NCI-H82 treated with DMSO at 0.1 percent for 48 hours (cell line): Measurements from ENCODE around the gene MTCL1.
A peak's percentile ranks its signal among the peaks of the same experiment; 100 is the strongest.

Source experiments
- DNase-seq: peaks from one replicate; lab custom pipeline; 2025; ENCODE audit not compliant: unreplicated experiment; lab: John Stamatoyannopoulos, UW

MTCL1 gene

DNA sequence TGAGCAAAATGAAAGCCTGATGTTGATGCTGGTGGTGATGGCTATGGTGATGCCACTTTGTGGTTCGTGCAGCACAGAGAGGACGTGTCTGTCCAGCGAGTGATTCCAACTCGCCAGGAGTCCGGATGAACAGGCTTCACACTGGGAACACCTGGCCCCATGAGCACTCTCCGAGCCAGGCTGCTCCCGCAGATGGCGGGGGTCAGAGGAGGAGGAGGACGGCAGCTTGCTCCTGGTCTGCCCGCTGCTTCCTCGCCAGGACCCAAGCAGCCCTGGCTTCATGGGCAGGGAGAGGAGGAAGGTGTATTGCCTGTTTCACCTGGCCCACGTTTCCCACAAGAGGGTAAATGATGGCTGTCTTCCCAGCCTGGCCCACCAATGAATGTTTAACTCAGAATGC lies 121.6 kb downstream of the MTCL1 start:
- no peak for DNase-seq

GRCh38 chr18:8828300-8828699 lies 122.9 kb downstream of the MTCL1 start:
- DNase-seq = no peak

GRCh38 chr18:8828798-8829197 lies 123.4 kb downstream of the MTCL1 start:
- no peak for DNase-seq

DNA sequence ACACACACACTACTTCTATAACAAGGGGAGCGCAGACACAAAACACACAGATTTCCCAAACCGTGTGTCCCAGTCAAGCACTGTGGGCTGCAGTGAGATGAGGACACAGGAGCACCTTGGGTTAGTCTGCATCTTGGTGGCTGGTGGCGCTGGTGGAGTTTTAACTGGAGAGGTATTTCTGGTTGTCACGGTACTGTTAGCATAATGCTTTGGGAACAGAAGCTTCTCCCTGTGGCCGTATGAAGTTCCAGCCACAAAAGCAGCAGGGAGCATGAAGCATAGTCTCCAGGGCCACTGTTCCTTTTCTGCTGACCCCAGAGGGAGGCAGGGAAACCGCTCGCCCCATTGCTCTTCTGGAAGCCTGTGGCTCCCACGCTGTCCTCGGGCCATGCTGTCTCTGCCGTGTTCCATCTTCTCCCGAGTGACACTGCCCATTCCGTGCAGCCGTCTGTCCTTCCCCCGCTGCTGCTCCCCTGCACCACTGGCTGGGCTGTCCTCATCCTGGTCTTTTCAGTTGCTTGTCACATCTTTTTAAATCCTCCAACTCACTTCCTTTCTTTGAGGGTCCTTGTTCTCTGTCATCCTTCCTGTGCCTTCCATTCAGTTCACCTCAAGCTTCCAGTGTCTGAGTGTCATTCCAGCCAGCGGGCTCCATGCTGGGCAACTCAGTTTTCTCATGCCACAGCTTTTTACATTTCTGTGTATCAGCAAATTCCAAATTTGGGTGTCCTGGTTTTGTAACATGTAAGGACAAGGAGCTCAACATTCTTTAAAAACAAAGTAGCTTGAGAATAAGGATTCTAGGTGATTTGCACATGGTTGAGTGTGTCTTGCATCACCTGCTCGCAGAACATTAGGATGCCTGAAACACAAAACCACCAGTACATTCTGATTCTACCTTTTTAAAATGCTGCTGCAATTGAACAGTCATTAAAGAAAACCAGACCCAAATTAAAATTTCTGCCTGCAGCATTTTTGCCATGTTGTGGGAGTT lies 125.0 kb downstream of the MTCL1 start:
- no peak for DNase-seq

DNA sequence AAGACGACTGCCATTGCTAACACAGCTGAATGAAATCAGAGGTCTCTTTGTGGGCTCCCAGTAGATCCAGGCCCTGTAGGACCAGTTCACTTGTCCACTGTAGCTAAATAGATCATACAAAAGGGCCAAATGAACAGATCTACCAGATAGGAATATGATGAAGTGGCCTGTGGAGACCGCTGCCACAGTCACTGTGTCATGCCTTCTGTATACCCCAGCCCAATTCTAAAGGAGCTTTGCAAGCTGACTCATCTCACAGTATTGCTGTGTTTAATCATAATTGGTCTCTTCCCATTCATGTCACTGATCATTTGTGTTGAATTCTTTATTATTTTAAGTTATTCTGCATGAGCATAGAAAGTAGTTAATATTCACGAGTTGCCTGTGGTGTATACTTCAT lies 125.8 kb downstream of the MTCL1 start:
- DNase-seq = no peak

DNA sequence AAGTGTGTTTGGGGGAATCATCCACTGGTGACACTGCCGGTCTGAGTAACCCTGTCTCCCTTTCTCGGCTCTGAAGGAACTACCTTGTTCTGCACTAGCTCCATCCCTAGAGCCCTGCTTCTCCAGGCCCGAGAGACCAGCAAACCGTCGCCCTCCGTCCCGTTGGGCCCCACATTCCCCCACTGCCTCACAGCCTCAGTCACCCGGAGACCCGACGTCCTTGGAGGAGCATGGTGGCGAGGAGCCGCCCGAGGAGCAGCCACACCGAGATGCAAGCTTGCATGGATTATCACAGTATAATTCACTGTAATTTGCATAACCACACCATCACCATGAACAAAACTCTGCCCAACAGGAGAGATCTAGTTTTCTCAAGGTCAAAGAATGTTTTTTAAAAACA lies 126.2 kb downstream of the MTCL1 start:
- no peak for DNase-seq

DNA sequence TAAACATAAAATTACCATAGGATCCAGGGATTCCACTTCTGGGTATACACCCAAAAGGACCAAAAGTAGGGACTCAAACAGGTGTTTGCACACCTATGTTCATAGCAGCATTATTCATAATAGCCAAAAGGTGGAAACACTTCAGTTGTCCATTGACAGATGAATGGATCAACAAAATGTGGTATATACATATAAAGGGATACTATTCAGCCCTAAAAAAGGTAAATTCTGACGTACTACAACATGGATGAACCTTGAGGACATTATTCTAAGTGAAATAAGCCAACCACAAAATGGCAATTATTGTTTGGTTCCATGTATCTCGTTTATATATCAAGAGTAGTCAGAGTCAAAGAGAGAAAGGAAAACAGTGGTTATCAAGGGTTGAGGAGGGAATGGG lies 128.1 kb downstream of the MTCL1 start:
- no peak for DNase-seq

GRCh38 chr18:8834881-8835280 lies 129.5 kb downstream of the MTCL1 start:
- DNase-seq = peak; percentile 30

DNA sequence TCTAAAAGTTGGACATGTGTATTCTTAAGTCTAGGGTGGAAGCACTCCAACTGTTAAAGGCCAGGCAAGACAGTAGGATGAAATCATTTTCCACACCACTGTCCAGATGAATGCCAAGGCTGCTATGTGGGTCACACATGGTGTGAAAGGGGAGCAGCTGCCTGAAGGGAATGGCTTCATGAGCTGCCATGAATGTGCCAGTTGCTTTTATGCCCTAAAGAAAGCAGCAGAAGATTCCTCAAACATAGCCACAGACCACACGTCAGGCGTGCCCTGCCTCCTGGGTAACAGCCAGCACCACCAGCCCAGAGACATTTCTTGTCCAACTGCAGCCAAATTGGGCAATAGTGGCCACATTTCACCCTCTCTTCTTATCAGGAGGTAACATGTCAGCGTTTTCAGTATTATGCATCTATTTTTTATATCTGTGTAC lies 130.2 kb downstream of the MTCL1 start:
- no peak for DNase-seq

- no peak for DNase-seq
Observed at GRCh38 chr18:8839281-8839680, 133.9 kb downstream of the MTCL1 start.

DNA sequence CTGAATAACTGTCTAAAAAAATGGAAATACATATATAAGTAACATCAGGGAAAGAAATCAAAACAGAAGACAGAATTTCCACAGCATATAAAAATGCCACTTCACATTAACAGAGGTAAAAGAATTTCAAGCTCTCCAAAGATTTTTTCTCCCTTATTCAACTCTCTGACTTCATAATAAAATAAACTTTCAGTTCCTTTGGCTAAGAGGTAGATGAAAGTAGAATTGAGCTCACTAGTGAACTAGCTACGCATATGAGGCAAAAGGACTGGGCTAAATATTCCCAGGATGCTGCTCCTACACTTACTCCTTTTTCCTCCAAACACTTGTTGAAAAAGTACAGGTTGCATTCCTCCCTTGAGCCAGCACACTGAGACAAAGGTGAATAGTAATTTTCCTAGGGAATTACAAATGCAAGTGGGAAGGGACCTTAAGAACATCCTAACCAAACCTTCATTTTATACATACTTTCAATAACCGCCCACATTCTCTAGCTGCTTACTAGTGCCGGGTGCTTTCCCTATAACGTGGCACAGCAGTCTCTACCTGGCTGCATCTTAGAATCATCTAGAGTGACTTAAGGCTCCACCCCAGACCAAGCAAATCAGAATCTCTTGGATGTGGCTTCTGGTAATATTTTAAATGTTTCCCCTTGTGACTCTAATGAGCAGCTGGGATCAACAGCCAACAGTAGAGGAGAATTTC lies 136.6 kb downstream of the MTCL1 start:
- DNase-seq = no peak

DNA sequence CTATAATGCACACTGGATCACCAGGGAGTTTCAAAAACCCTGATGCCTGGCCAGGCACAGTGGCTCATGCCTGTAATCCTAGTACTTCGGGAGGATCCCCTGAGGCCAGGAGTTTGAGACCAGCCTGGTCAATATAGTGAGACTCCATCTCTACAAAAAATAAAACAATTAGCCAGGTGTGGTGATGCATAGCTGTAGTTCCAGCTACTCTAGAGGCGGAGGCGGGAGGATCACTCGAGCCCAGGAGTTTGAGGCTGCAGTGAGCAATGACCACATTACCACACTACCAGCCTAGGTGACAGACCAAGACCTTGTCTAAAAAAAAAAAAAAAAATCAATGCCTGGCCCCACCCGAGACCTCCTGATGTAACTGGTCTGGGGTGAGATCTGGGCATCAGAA lies 137.2 kb downstream of the MTCL1 start:
- no peak for DNase-seq

- DNase-seq = no peak
Observed at GRCh38 chr18:8843005-8843404, 137.6 kb downstream of the MTCL1 start.

DNA sequence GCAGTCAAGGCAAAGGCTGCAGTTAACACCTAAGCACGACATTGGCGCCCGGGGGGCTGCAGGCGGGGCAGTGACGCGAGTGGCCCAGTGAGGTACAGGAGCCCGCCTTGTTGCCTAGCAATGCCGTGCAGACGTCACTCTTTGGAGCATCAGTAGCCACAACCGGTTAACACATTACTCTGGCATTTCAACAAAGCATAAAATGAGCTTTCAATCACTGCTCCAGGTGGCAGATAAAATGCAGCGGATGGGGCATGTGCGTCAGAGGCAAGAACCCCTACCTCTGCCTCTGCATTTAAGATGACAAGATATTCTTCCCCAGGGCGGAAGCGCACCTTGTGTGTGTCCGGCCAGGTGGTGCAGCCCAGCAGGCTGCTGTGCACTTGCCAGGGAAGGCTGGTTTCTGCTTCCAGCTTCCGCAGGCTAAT lies 139.4 kb downstream of the MTCL1 start:
- DNase-seq = no peak

DNA sequence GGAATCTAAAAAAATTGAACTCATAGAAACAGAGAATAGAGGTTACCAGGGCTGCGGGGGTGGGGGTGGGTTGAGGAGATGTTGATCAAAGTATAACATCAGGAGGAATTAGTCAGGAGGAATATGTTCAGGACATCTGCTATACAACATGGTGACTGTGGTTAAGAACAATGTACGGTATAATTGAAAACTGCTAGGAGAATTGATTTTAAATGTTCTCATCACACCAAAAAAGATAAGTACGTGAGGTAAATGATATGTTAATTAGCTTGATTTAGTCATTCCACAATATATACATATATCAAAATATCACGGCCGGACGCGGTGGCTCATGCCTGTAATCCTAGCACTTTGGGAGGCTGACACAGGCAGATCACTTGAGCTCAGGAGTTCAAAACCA lies 140.2 kb downstream of the MTCL1 start:
- no peak for DNase-seq

GRCh38 chr18:8847066-8847755 lies 141.9 kb downstream of the MTCL1 start:
- DNase-seq = no peak

GRCh38 chr18:8847900-8848299 lies 142.5 kb downstream of the MTCL1 start:
- no peak for DNase-seq

DNA sequence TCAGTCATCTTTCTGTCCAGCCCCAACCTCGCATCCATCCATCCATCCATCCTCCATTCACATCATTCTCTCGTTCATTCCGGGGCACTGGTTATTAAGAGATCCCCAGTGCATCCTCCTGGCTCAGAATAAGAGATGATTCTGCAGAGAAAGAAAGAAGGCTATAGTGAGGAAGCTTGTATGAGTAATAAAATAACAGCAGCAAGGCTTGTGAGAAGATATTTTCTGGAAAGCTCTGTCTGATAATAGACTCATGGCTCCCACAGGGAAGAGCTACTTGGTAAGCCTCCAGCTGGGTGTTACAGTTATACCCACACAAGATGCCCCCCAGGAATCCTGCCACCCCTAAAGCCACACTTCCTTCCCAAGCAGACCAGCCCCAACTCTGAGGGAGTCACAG lies 143.2 kb downstream of the MTCL1 start:
- DNase-seq = no peak

DNA sequence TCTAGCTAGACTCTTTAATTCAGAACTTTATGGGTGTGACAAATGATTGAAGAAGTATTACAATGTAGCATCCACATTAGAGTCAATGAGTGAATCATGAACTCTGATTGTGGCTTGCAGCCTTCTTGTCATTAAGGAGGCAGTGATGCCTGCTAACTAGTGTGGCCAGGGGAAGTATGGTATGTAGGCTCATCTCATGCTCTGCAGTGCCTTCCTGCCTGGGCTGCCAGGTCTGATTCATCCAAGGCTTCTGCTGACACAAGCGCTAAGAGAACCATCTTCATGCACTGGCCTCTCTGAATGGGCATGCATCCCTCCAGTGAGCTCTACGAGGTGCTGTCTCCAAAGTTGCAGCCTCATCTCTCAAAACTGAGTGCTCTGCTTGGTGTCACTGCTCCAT lies 144.3 kb downstream of the MTCL1 start:
- DNase-seq = no peak

GRCh38 chr18:8851659-8852058 lies 146.3 kb downstream of the MTCL1 start:
- no peak for DNase-seq

DNA sequence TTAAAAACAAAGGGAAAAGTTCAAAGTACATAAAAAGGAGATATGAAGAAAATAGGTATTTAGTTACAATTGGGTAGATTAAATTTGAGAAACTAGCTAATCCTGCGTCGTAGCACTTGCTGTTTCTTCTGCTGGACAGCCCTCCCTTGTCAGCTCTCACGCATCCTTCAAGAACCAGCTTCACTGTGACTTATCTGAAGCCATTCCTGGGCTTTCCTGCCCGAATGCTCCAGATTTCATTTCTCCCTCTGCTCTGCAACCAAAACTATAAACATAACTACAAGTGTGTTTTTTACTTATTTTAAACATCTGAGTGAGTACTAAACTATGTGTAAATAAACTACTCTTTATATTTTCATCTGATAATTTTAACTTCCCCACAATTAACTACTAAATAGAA lies 149.2 kb downstream of the MTCL1 start:
- no peak for DNase-seq

- DNase-seq = no peak
Observed at GRCh38 chr18:8854962-8855361, 149.6 kb downstream of the MTCL1 start.
